Transverse colon (tissue), 4 donors: Measurements from ENCODE around the gene PAQR3. TPM values are rescaled to one million over a fixed set of nuclear protein-coding genes. Genes with fewer than 3 reads are reported as not detected.

ENCODE experiments used
- DNase-seq: peaks from one replicate; pipeline ENCODE4 v3.0.0-alpha.2; 2019
- H3K27ac ChIP-seq, 4 donors: fragments of 200-600 bp; sonication (generic); 2 replicates each; pipeline ENCODE4 v1.5.1; 2016 to 2018; ENCODE audit warnings: inconsistent platforms in 4 of 4
- H3K27me3 ChIP-seq: fragments of 200-600 bp; sonication (generic); 2 replicates; pipeline ENCODE4 v1.5.1; 2017; ENCODE audit warnings: inconsistent platforms
- H3K36me3 ChIP-seq, 4 donors: fragments of 200-600 bp; sonication (generic); 2 replicates each; pipeline ENCODE4 v1.5.1; 2017 to 2019; ENCODE audit warnings: inconsistent platforms in 4 of 4
- H3K4me1 ChIP-seq, 4 donors: fragments of 200-600 bp; sonication (generic); 2 replicates each; pipeline ENCODE4 v1.5.1; 2017 to 2020; ENCODE audit warnings: inconsistent platforms in 4 of 4
- H3K4me3 ChIP-seq, 4 donors: fragments of 200-600 bp; sonication (generic); 1 replicate in 1 of 4; 2 replicates in 3 of 4; pipeline versions ENCODE4 v1.5.1 to v1.6.1; 2017 to 2019; ENCODE audit warnings: inconsistent platforms in 4 of 4
- H3K9me3 ChIP-seq, 2 donors: fragments of 200-600 bp; sonication (generic); 2 replicates each; pipeline ENCODE4 v1.5.1; 2017 to 2019; ENCODE audit warnings: inconsistent platforms in 2 of 2
- CTCF ChIP-seq, 5 experiments: fragments of 200-600 bp in 3 of 5; fragments of 450-650 bp in 2 of 5; sonication (generic) in 3 of 5; IDR thresholded peaks; 1 replicate in 2 of 5; 2 replicates in 3 of 5; pipeline ENCODE4 v1.5.1; 2016 to 2017; ENCODE audit warnings: antibody characterized with exemption in 5 of 5, inconsistent platforms in 3 of 5, mild to moderate bottlenecking in 2 of 5, moderate library complexity in 1 of 5
- EP300 ChIP-seq: sonication (generic); formaldehyde crosslinking; IDR thresholded peaks from one replicate; pipeline ENCODE4 v1.6.1; 2017; ENCODE audit warnings: antibody characterized with exemption, low read depth
- POLR2A ChIP-seq: fragments of 450-650 bp; IDR thresholded peaks from one replicate; pipeline ENCODE4 v1.6.1; 2016; ENCODE audit warnings: antibody characterized with exemption, mild to moderate bottlenecking, moderate library complexity
- POLR2AphosphoS5 ChIP-seq, 3 donors: sonication (generic); formaldehyde crosslinking; IDR thresholded peaks; one replicate each; pipeline ENCODE4 v1.6.1; 2016; ENCODE audit warnings: antibody characterized with exemption in 3 of 3
- WGBS, 2 donors: methylation state at CpG; one replicate each; pipeline ENCODE4 v1.1.5; 2018; ENCODE audit warnings: low coverage in 1 of 2; 5-methylcytosine and 5-hydroxymethylcytosine counted together
- in situ Hi-C, 4 donors: fragments of 200-750 bp; cut with MboI; loops; one replicate each; pipeline versions ENCODE4 v1.15.0 to v1.15.1; 2017; ENCODE audit warnings: low sequenced_read_pairs in 3 of 4, low pct_ligation_motif_present in 1 of 4, low pct_unique_long_range_greater_than_20kb in 1 of 4
- intact Hi-C: fragments of 100-400 bp; cut with DNase I; formaldehyde crosslinking; loops from one replicate; pipeline ENCODE4 v1.15.1; 2023; ENCODE audit warnings: low total_unique reads
- total RNA-seq, 4 donors: library from RNA; depleted of rRNA; stranded (reverse); fragments of >200 nt; gene quantifications; one replicate each; pipeline ENCODE4 v1.1.0, GENCODE V29; 2016

PAQR3 gene
- total RNA-seq, 4 donors from 2014 or later: 4.0 to 13.1 (median 12.7) TPM

- no peak for DNase-seq
- in situ Hi-C loops: no loop called here
Measured at GRCh38 chr4:78940752-78941151, 1.5 kb upstream of the PAQR3 start.

GRCh38 chr4:78939667-78940008 is 400 bp upstream of the PAQR3 start:
- Histone ChIP-seq H3K4me1 (peaks cover 6 to 17% (median 9%) of the 10 kb centered on the region in 4 donors), H3K27me3 (no peaks in the 10 kb centered on the region), H3K9me3 (no peaks in the 10 kb centered on the region), H3K36me3 (no peaks in the 10 kb centered on the region), H3K27ac (peak overlapping the region; percentile 79 to 87 (median 84)), H3K4me3 (peak overlapping the region; percentile 9 to 92 (median 85))
- in situ Hi-C loops: no loop called here
- TF ChIP-seq POLR2AphosphoS5 (IDR thresholded peaks at IDR 0.05) (no peak), POLR2A (no peak), EP300 (no peak), CTCF (IDR thresholded peaks at IDR 0.05) (no peak)
- intact Hi-C loops: no loop called here
- DNase-seq: no peak
- WGBS, 2 donors: 0 to 1% methylated on average over 5 to 9 of the region's 9 CpGs

More at GRCh38 chr4:78940752-78941151, 1.5 kb upstream of the PAQR3 start:
- Histone ChIP-seq H3K4me3 (no peak overlapping the region), H3K27ac (no peak overlapping the region), H3K9me3 (no peaks in the 10 kb centered on the region), H3K4me1 (peaks cover 6 to 17% (median 9%) of the 10 kb centered on the region in 4 donors), H3K36me3 (no peaks in the 10 kb centered on the region), H3K27me3 (no peaks in the 10 kb centered on the region)
- intact Hi-C loops: no loop called here
- WGBS, 2 donors: 63 to 85% methylated on average over 1 to 5 of the region's 5 CpGs
- TF ChIP-seq POLR2A: no peak
- no peak for TF ChIP-seq CTCF (IDR thresholded peaks at IDR 0.05)

GRCh38 chr4:78938474-78938867 is 767 bp downstream of the PAQR3 start:
- TF ChIP-seq POLR2A (no peak), EP300 (no peak), POLR2AphosphoS5 (IDR thresholded peaks at IDR 0.05) (no peak), CTCF (IDR thresholded peaks at IDR 0.05) (no peak)
- Histone ChIP-seq H3K4me3 (peak overlapping the region; percentile 61 to 92 (median 85)), H3K4me1 (peaks cover 6 to 17% (median 9%) of the 10 kb centered on the region in 4 donors), H3K36me3 (no peaks in the 10 kb centered on the region), H3K27ac (peak overlapping the region; percentile 79 to 87 (median 84)), H3K27me3 (no peaks in the 10 kb centered on the region), H3K9me3 (no peaks in the 10 kb centered on the region)
- DNase-seq: no peak
- intact Hi-C loops (no loop called here), in situ Hi-C loops (no loop called here)
- 3 to 5% methylated on average over 7 of the region's 7 CpGs for WGBS, 2 donors

- Histone ChIP-seq H3K9me3 (no peaks in the 10 kb centered on the region), H3K4me1 (peaks cover 6 to 17% (median 9%) of the 10 kb centered on the region in 4 donors), H3K4me3 (no peak overlapping the region), H3K36me3 (no peaks in the 10 kb centered on the region), H3K27ac (no peak overlapping the region), H3K27me3 (no peaks in the 10 kb centered on the region)
- WGBS, 2 donors: 91 to 96% methylated on average over 4 of the region's 4 CpGs
- in situ Hi-C loops (no loop called here), intact Hi-C loops (no loop called here)
- no peak for TF ChIP-seq EP300
- no peak for TF ChIP-seq CTCF (IDR thresholded peaks at IDR 0.05)
- no peak for TF ChIP-seq POLR2AphosphoS5 (IDR thresholded peaks at IDR 0.05)
- no peak for TF ChIP-seq POLR2A
- DNase-seq: no peak
Measured at GRCh38 chr4:78937837-78938236, 1.4 kb downstream of the PAQR3 start.
